ENCODE measurements around the gene HAUS1. TPM values are rescaled to one million over a fixed set of nuclear protein-coding genes. Genes with fewer than 3 reads are reported as not detected.

HAUS1 gene
- total RNA-seq, 4 donors from 2014 or later, result 16.2 to 36.0 (median 33.6) TPM

- Histone ChIP-seq H3K27me3 (no peaks in the 10 kb centered on the region), H3K36me3 (no peaks in the 10 kb centered on the region), H3K4me1 (peaks cover 0 to 8% (median 3%) of the 10 kb centered on the region in 3 donors), H3K4me3 (no peak overlapping the region), H3K27ac (no peak overlapping the region), H3K9me3 (no peaks in the 10 kb centered on the region)
- no peak for ATAC-seq
- no peak for TF ChIP-seq POLR2A (IDR thresholded peaks at IDR 0.05)
- no peak for TF ChIP-seq POLR2AphosphoS5 (IDR thresholded peaks at IDR 0.05)
- TF ChIP-seq, protein P1, sequence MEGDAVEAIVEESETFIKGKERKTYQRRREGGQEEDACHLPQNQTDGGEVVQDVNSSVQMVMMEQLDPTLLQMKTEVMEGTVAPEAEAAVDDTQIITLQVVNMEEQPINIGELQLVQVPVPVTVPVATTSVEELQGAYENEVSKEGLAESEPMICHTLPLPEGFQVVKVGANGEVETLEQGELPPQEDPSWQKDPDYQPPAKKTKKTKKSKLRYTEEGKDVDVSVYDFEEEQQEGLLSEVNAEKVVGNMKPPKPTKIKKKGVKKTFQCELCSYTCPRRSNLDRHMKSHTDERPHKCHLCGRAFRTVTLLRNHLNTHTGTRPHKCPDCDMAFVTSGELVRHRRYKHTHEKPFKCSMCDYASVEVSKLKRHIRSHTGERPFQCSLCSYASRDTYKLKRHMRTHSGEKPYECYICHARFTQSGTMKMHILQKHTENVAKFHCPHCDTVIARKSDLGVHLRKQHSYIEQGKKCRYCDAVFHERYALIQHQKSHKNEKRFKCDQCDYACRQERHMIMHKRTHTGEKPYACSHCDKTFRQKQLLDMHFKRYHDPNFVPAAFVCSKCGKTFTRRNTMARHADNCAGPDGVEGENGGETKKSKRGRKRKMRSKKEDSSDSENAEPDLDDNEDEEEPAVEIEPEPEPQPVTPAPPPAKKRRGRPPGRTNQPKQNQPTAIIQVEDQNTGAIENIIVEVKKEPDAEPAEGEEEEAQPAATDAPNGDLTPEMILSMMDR (IDR thresholded peaks at IDR 0.05), result no peak
- TF ChIP-seq EP300 (IDR thresholded peaks at IDR 0.05), result no peak
- WGBS, 2 donors (ENCODE audit: low coverage in 1 of 2), result no CpG with 5 or more reads among the region's 6 CpGs
Measured at GRCh38 chr18:46169464-46169941, 65.3 kb downstream of the HAUS1 start.

GRCh38 chr18:46171331-46171730 is 67.1 kb downstream of the HAUS1 start:
- H3K36me3 ChIP-seq, result no peaks in the 10 kb centered on the region
- TF ChIP-seq POLR2A (IDR thresholded peaks at IDR 0.05) (no peak), POLR2AphosphoS5 (IDR thresholded peaks at IDR 0.05) (no peak), EP300 (IDR thresholded peaks at IDR 0.05) (no peak)
- TF ChIP-seq, protein P1 (IDR thresholded peaks at IDR 0.05), result no peak
- no peak overlapping the region for H3K27ac ChIP-seq
- no peak for ATAC-seq
- no peaks in the 10 kb centered on the region for H3K27me3 ChIP-seq
- H3K9me3 ChIP-seq, result no peaks in the 10 kb centered on the region
- H3K4me1 ChIP-seq, result peaks cover 0 to 26% (median 11%) of the 10 kb centered on the region in 3 donors
- H3K4me3 ChIP-seq, result no peak overlapping the region
- 82% methylated on average over 3 of the region's 4 CpGs; no CpG with 5 or more reads in 1 of the 2 donors for WGBS, 2 donors (ENCODE audit: low coverage in 1 of 2)

GRCh38 chr18:46173393-46174341 is 69.5 kb downstream of the HAUS1 start:
- Histone ChIP-seq H3K4me1 (peaks cover 0 to 44% (median 11%) of the 10 kb centered on the region in 3 donors), H3K27me3 (no peaks in the 10 kb centered on the region), H3K4me3 (peak overlapping the region; percentile 94 to 100), H3K9me3 (no peaks in the 10 kb centered on the region), H3K27ac (peak overlapping the region; percentile 73 to 95 (median 91)), H3K36me3 (no peaks in the 10 kb centered on the region)
- peak; percentile 96 for ATAC-seq
- TF ChIP-seq POLR2AphosphoS5 (IDR thresholded peaks at IDR 0.05), result peak; percentile 64
- peak; percentile 51 to 64 for TF ChIP-seq POLR2A (IDR thresholded peaks at IDR 0.05)
- TF ChIP-seq, protein P1 (IDR thresholded peaks at IDR 0.05), result peak; percentile 66 to 81 (median 76)
- no peak for TF ChIP-seq EP300 (IDR thresholded peaks at IDR 0.05)
- 0% methylated on average over 17 of the region's 95 CpGs; no CpG with 5 or more reads in 1 of the 2 donors for WGBS, 2 donors (ENCODE audit: low coverage in 1 of 2)

GRCh38 chr18:46174342-46175041 is 70.3 kb downstream of the HAUS1 start:
- H3K36me3 ChIP-seq, result no peaks in the 10 kb centered on the region
- H3K27ac ChIP-seq, result peak overlapping the region; percentile 73 to 95 (median 91)
- no peaks in the 10 kb centered on the region for H3K27me3 ChIP-seq
- WGBS, 2 donors (ENCODE audit: low coverage in 1 of 2), result 0% methylated on average over 2 to 8 of the region's 67 CpGs
- H3K4me1 ChIP-seq, result peaks cover 0 to 44% (median 11%) of the 10 kb centered on the region in 3 donors
- no peaks in the 10 kb centered on the region for H3K9me3 ChIP-seq
- TF ChIP-seq, protein P1 (IDR thresholded peaks at IDR 0.05), result no peak
- TF ChIP-seq POLR2A (IDR thresholded peaks at IDR 0.05) (no peak), EP300 (IDR thresholded peaks at IDR 0.05) (no peak), POLR2AphosphoS5 (IDR thresholded peaks at IDR 0.05) (no peak)
- ATAC-seq, result peak; percentile 3
- H3K4me3 ChIP-seq, result peak overlapping the region; percentile 94 to 100

All from gastroesophageal sphincter (tissue), 4 donors.